Measurements from ENCODE around the gene HINT3.

DNA sequence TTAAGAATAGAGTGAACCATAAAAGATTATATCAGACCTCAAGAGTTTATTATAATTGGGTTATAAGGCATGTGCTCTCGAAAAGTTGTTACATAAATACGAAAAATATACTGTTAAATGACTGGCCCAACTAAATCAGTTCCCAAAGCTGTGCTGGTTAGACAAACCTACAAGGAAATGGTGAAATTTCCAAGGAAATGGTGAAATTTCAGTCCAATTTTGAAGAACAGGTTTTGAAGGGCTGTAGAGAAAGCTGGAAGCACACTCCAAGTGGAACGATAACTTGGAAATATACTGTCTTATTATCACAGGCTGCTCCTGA lies 29.4 kb downstream of the HINT3 start:
- TF ChIP-seq, protein P1, sequence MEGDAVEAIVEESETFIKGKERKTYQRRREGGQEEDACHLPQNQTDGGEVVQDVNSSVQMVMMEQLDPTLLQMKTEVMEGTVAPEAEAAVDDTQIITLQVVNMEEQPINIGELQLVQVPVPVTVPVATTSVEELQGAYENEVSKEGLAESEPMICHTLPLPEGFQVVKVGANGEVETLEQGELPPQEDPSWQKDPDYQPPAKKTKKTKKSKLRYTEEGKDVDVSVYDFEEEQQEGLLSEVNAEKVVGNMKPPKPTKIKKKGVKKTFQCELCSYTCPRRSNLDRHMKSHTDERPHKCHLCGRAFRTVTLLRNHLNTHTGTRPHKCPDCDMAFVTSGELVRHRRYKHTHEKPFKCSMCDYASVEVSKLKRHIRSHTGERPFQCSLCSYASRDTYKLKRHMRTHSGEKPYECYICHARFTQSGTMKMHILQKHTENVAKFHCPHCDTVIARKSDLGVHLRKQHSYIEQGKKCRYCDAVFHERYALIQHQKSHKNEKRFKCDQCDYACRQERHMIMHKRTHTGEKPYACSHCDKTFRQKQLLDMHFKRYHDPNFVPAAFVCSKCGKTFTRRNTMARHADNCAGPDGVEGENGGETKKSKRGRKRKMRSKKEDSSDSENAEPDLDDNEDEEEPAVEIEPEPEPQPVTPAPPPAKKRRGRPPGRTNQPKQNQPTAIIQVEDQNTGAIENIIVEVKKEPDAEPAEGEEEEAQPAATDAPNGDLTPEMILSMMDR (IDR thresholded peaks at IDR 0.05) = no peak
- no peak for TF ChIP-seq POLR2A (IDR thresholded peaks at IDR 0.05)

Measured in body of pancreas (tissue), 4 donors.